A673 (cell line): ENCODE results near the gene KIF26B. TPM values are rescaled to one million over a fixed set of nuclear protein-coding genes. Genes with fewer than 3 reads are reported as not detected.

Experiments used
- BruUV-seq: library from RNA; stranded (reverse); fragments of 400-500 nt; replicated peaks from 2 replicates; lab custom pipeline; 2021; lab: Mats Ljungman, UMichigan
- CTCF ChIA-PET: fragments of 300-600 bp; sonication (Branson Sonifier 250); formaldehyde crosslinking; loops from one replicate; lab custom pipeline; 2022; ENCODE audit warnings: antibody characterized with exemption; lab: Charles Lee
- POLR2A ChIA-PET: fragments of 300-600 bp; sonication (Branson Sonifier 250); formaldehyde crosslinking; loops from one replicate; lab custom pipeline; 2022; ENCODE audit warnings: antibody characterized with exemption; ENCODE audit not compliant: low non-redundant PET; lab: Charles Lee
- DNase-seq: peaks from one replicate; pipeline ENCODE4 v3.0.0-alpha.2; 2015; ENCODE audit warnings: low spot score
- H3K27ac ChIP-seq: fragments of 200-600 bp; sonication (generic); 2 replicates; pipeline ENCODE4 v1.5.1; 2016; ENCODE audit warnings: mixed run types, low read depth, mild to moderate bottlenecking, mixed read lengths, antibody characterized with exemption, low read length; ENCODE audit not compliant: poor library complexity, severe bottlenecking
- H3K27me3 ChIP-seq: fragments of 200-600 bp; sonication (generic); replicated peaks from 2 replicates; pipeline ENCODE4 v1.6.1; 2017; ENCODE audit warnings: mixed run types, low read depth, mild to moderate bottlenecking, mixed read lengths, antibody characterized with exemption, low read length; ENCODE audit not compliant: insufficient read depth, poor library complexity
- H3K36me3 ChIP-seq: fragments of 200-600 bp; sonication (generic); 2 replicates; pipeline ENCODE4 v1.6.1; 2016; ENCODE audit warnings: mixed run types, mild to moderate bottlenecking, mixed read lengths, antibody characterized with exemption, low read length; ENCODE audit not compliant: insufficient read depth, poor library complexity, severe bottlenecking
- H3K4me1 ChIP-seq: fragments of 200-600 bp; sonication (generic); 2 replicates; pipeline ENCODE4 v1.6.1; 2017; ENCODE audit warnings: mixed run types, mild to moderate bottlenecking, mixed read lengths, antibody characterized with exemption, low read length; ENCODE audit not compliant: insufficient read depth, poor library complexity, severe bottlenecking
- H3K4me3 ChIP-seq: fragments of 200-600 bp; sonication (generic); 2 replicates; pipeline ENCODE4 v1.5.1; 2016; ENCODE audit warnings: low read depth, mixed run types, mild to moderate bottlenecking, mixed read lengths, low read length; ENCODE audit not compliant: poor library complexity, severe bottlenecking
- H3K9me3 ChIP-seq: fragments of 200-600 bp; sonication (generic); 2 replicates; pipeline ENCODE4 v1.6.1; 2016; ENCODE audit warnings: mixed run types, low read depth, mild to moderate bottlenecking, mixed read lengths, antibody characterized with exemption, low read length; ENCODE audit not compliant: poor library complexity, severe bottlenecking
- CTCF ChIP-seq: fragments of 300-800, 200-600 bp; sonication (generic); conservative IDR thresholded peaks from 2 replicates; pipeline ENCODE4 v1.5.1; 2017; ENCODE audit warnings: low read depth, mild to moderate bottlenecking, antibody characterized with exemption, low read length, moderate library complexity, mixed read lengths
- EZH2 ChIP-seq: fragments of 200-600 bp; sonication (generic); IDR thresholded peaks from 2 replicates; pipeline ENCODE4 v1.6.1; 2017; ENCODE audit warnings: borderline replicate concordance, low read depth, mild to moderate bottlenecking, mixed read lengths, antibody characterized with exemption, low read length; ENCODE audit not compliant: poor library complexity, severe bottlenecking
- intact Hi-C: fragments of 100-400 bp; cut with micrococcal nuclease; formaldehyde crosslinking; loops from one replicate; pipeline ENCODE4 v1.10.0; 2022; ENCODE audit not compliant: unreplicated experiment
- total RNA-seq: library from RNA; stranded (reverse); gene quantifications from 2 replicates; pipeline ENCODE4 v1.2.3, GENCODE V29; 2021

Gene KIF26B
- total RNA-seq, 1 experiment from 2014 or later, result not detected

- H3K4me3 ChIP-seq, result no peak overlapping the region
- CTCF ChIA-PET, result no interaction called here
- BruUV-seq, result no TSS peak
These were observed 304.0 kb downstream of the KIF26B start for GRCh38 chr1:245458761-245459174.

GRCh38 chr1:245459621-245460020 is 304.8 kb downstream of the KIF26B start:
- peaks cover 57% of the 10 kb centered on the region for H3K27me3 ChIP-seq
- H3K36me3 ChIP-seq, result no peaks in the 10 kb centered on the region
- no peak for DNase-seq
- no peaks in the 10 kb centered on the region for H3K9me3 ChIP-seq
- no peaks in the 10 kb centered on the region for H3K4me1 ChIP-seq
- BruUV-seq, result no TSS peak
- POLR2A ChIA-PET, result no interaction called here
- CTCF ChIA-PET, result no interaction called here
- TF ChIP-seq CTCF, result no peak
- no peak for TF ChIP-seq EZH2
- no peak overlapping the region for H3K27ac ChIP-seq
- H3K4me3 ChIP-seq, result no peak overlapping the region
- intact Hi-C loops, result no loop called here

More at GRCh38 chr1:245458761-245459174, 304.0 kb downstream of the KIF26B start:
- Histone ChIP-seq H3K4me1 (no peaks in the 10 kb centered on the region), H3K9me3 (no peaks in the 10 kb centered on the region), H3K36me3 (no peaks in the 10 kb centered on the region), H3K27ac (no peak overlapping the region), H3K27me3 (peaks cover 65% of the 10 kb centered on the region)
- no peak for TF ChIP-seq EZH2
- no peak for TF ChIP-seq CTCF
- no peak for DNase-seq
- intact Hi-C loops, result no loop called here
- POLR2A ChIA-PET, result no interaction called here

- H3K27me3 ChIP-seq, result peaks cover 52% of the 10 kb centered on the region
- H3K4me3 ChIP-seq, result no peak overlapping the region
- intact Hi-C loops, result no loop called here
- H3K36me3 ChIP-seq, result no peaks in the 10 kb centered on the region
- H3K9me3 ChIP-seq, result no peaks in the 10 kb centered on the region
- TF ChIP-seq EZH2 (no peak), CTCF (no peak)
- no TSS peak for BruUV-seq
- no peak overlapping the region for H3K27ac ChIP-seq
- ChIA-PET POLR2A (no interaction called here), CTCF (no interaction called here)
- no peaks in the 10 kb centered on the region for H3K4me1 ChIP-seq
- no peak for DNase-seq
These were observed 306.9 kb downstream of the KIF26B start for GRCh38 chr1:245461681-245462080.
